Measurements from ENCODE around the gene ABLIM1. TPM values are rescaled to one million over a fixed set of nuclear protein-coding genes. Genes with fewer than 3 reads are reported as not detected.

ABLIM1 gene
- total RNA-seq, 6 donors from 2014 or later = 92.2 to 153 (median 131) TPM

DNA sequence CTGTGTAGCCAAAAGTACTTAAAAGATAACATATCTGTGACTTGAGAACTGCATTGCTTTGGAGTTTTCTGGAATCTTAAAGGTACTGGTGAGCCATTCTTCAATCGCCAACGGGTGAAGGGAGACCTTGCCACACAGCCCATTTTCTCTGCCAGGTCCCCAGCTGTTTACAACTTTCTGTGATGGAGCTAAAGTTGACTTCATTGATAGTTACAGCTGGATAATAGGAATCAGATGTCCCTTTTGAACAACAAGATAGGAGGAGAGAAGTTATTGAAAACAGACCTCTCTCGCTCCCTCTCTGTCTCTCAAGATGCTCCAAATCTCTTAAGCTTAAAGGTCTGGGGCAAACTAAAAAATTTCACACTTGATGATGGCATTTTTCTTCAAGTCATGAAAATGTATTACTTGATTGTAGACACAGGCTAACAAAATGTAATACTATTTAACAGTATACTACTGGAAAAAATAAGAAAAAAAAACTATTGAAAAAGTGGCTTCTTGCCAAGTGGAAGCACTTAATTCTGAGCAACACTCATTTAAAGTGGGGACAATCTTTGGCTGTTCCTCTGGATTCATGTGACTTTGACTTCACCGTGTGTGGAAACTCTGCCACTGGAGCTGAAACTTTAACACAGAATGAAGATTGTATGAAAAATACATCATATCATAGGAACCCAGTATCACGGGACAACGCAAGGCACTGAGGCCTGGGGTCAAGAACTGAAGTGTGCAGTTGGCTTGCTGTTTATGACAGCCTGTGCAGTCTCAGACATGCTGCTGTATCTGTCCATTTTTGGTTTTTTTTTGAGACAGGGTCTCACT is 175.4 kb downstream of the ABLIM1 start:
- ATAC-seq (ENCODE audit: low FRiP score in 2 of 2) = peak; percentile 31 to 42
- Histone ChIP-seq H3K36me3 (peaks cover 0 to 26% (median 3%) of the 10 kb centered on the region in 4 donors), H3K27ac (no peak overlapping the region), H3K4me1 (peaks cover 2 to 16% (median 11%) of the 10 kb centered on the region in 4 donors), H3K27me3 (no peaks in the 10 kb centered on the region), H3K9me3 (no peaks in the 10 kb centered on the region), H3K4me3 (no peak overlapping the region)
- WGBS, 2 donors = 66 to 70% methylated on average over 6 of the region's 6 CpGs
- peak in 1 of 2 donors; percentile 26 for DNase-seq
- TF ChIP-seq POLR2A (IDR thresholded peaks at IDR 0.05) (no peak), POLR2AphosphoS5 (IDR thresholded peaks at IDR 0.05) (no peak), EP300 (IDR thresholded peaks at IDR 0.05) (peak in 1 of 4 donors; percentile 83)

- H3K4me1 ChIP-seq = peaks cover 2 to 16% (median 11%) of the 10 kb centered on the region in 4 donors
- no peak overlapping the region for H3K27ac ChIP-seq
- H3K36me3 ChIP-seq = peaks cover 0 to 15% (median 0%) of the 10 kb centered on the region in 4 donors
- H3K9me3 ChIP-seq = no peaks in the 10 kb centered on the region
- no peak for DNase-seq
- no peak for ATAC-seq (ENCODE audit: low FRiP score in 2 of 2)
- 94 to 96% methylated on average over 3 of the region's 3 CpGs for WGBS, 2 donors
- TF ChIP-seq EP300 (IDR thresholded peaks at IDR 0.05) = no peak
- no peak for TF ChIP-seq POLR2AphosphoS5 (IDR thresholded peaks at IDR 0.05)
- TF ChIP-seq, protein P1, sequence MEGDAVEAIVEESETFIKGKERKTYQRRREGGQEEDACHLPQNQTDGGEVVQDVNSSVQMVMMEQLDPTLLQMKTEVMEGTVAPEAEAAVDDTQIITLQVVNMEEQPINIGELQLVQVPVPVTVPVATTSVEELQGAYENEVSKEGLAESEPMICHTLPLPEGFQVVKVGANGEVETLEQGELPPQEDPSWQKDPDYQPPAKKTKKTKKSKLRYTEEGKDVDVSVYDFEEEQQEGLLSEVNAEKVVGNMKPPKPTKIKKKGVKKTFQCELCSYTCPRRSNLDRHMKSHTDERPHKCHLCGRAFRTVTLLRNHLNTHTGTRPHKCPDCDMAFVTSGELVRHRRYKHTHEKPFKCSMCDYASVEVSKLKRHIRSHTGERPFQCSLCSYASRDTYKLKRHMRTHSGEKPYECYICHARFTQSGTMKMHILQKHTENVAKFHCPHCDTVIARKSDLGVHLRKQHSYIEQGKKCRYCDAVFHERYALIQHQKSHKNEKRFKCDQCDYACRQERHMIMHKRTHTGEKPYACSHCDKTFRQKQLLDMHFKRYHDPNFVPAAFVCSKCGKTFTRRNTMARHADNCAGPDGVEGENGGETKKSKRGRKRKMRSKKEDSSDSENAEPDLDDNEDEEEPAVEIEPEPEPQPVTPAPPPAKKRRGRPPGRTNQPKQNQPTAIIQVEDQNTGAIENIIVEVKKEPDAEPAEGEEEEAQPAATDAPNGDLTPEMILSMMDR (IDR thresholded peaks at IDR 0.05) = no peak
- TF ChIP-seq POLR2A (IDR thresholded peaks at IDR 0.05) = no peak
- H3K27me3 ChIP-seq = no peaks in the 10 kb centered on the region
- no peak overlapping the region for H3K4me3 ChIP-seq
Observed at GRCh38 chr10:114481055-114481454, 177.0 kb downstream of the ABLIM1 start.

GRCh38 chr10:114479836-114480235 is 178.2 kb downstream of the ABLIM1 start:
- H3K9me3 ChIP-seq = no peaks in the 10 kb centered on the region
- DNase-seq (no peak), ATAC-seq (ENCODE audit: low FRiP score in 2 of 2) (no peak)
- H3K27ac ChIP-seq = no peak overlapping the region
- TF ChIP-seq POLR2A (IDR thresholded peaks at IDR 0.05) (no peak), POLR2AphosphoS5 (IDR thresholded peaks at IDR 0.05) (no peak), EP300 (IDR thresholded peaks at IDR 0.05) (no peak)
- TF ChIP-seq, protein P1 (IDR thresholded peaks at IDR 0.05) = no peak
- H3K36me3 ChIP-seq = peaks cover 0 to 4% (median 0%) of the 10 kb centered on the region in 4 donors
- H3K4me1 ChIP-seq = peaks cover 2 to 16% (median 11%) of the 10 kb centered on the region in 4 donors
- no peaks in the 10 kb centered on the region for H3K27me3 ChIP-seq
- no peak overlapping the region for H3K4me3 ChIP-seq
- 96% methylated on average over 1 of the region's 1 CpG for WGBS, 2 donors

DNA sequence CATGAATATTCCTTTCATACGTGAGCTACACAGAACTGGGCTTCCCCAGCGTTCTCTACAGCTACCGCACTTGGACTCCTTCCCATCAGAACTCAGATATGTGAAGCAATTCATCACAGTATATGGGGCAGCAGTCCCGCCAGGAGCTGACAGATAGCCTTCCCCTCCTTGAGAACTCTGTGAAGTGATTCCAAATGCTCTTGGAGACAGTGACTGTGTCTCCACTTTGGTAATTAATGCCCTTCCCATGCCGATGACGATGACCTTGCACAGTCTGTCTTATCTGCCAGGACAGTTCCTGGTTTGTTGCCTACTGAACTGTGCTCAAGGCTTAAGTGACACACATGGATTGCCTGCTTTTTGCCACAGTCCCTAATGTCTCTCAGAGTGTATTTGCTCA is 178.8 kb downstream of the ABLIM1 start:
- Histone ChIP-seq H3K27me3 (no peaks in the 10 kb centered on the region), H3K27ac (no peak overlapping the region), H3K4me3 (no peak overlapping the region), H3K36me3 (no peaks in the 10 kb centered on the region), H3K9me3 (no peaks in the 10 kb centered on the region), H3K4me1 (peaks cover 2 to 16% (median 11%) of the 10 kb centered on the region in 4 donors)
- ATAC-seq (ENCODE audit: low FRiP score in 2 of 2) (peak in 1 of 2 donors; percentile 57), DNase-seq (no peak)
- 58 to 81% methylated on average over 6 of the region's 6 CpGs for WGBS, 2 donors
- TF ChIP-seq POLR2A (IDR thresholded peaks at IDR 0.05) (no peak), EP300 (IDR thresholded peaks at IDR 0.05) (no peak), POLR2AphosphoS5 (IDR thresholded peaks at IDR 0.05) (no peak)
- TF ChIP-seq, protein P1 (IDR thresholded peaks at IDR 0.05) = no peak

DNA sequence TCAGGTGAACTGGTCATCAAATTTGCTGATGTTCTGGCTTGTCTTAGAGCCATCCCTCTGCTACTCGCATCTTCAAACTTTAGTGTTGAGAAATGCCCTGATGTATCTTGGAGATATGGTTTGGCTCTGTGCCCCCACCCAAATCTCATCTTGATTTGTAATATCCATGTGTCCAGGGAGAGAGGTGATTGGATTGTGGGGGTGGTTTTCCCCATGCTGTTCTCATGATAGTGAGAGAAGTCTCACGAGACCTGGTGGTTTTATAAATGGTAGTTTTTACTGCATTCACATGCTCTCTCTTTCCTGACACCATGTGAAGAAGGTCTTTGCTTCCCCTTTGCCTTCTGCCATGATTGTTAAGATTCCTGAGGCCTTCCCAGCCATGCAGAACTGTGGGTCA is 179.8 kb downstream of the ABLIM1 start:
- WGBS, 2 donors = 95 to 98% methylated on average over 2 of the region's 2 CpGs
- H3K36me3 ChIP-seq = no peaks in the 10 kb centered on the region
- no peak overlapping the region for H3K4me3 ChIP-seq
- TF ChIP-seq POLR2A (IDR thresholded peaks at IDR 0.05) = no peak
- TF ChIP-seq POLR2AphosphoS5 (IDR thresholded peaks at IDR 0.05) = no peak
- TF ChIP-seq, protein P1 (IDR thresholded peaks at IDR 0.05) = no peak
- no peak for TF ChIP-seq EP300 (IDR thresholded peaks at IDR 0.05)
- H3K27ac ChIP-seq = no peak overlapping the region
- no peak for DNase-seq
- H3K27me3 ChIP-seq = no peaks in the 10 kb centered on the region
- no peaks in the 10 kb centered on the region for H3K9me3 ChIP-seq
- H3K4me1 ChIP-seq = peaks cover 3 to 9% (median 6%) of the 10 kb centered on the region in 4 donors
- no peak for ATAC-seq (ENCODE audit: low FRiP score in 2 of 2)
